Measurements from ENCODE around the gene XRCC2.

GRCh38 chr7:152677808-152678670 lies 2.1 kb upstream of the XRCC2 start:
- TF ChIP-seq CTCF (IDR thresholded peaks at IDR 0.05) (no peak), EZH2 (IDR thresholded peaks at IDR 0.05; ENCODE audit: borderline replicate concordance, insufficient read depth, low read depth, low read length, poor library complexity, severe bottlenecking) (no peak)

Data from B cell (primary cell).